GM10248 (cell line): ENCODE data around the gene UGT1A10.

ENCODE experiments used
- CTCF ChIA-PET: fragments of 300-600 bp; sonication (Branson Sonifier 250); formaldehyde crosslinking; extraction: SDS; loops from one replicate; lab custom pipeline; 2021; ENCODE audit warnings: antibody characterized with exemption; lab: Yijun Ruan, JAX
- POLR2A ChIA-PET: fragments of 350-650 bp; sonication (Branson Sonifier 250); formaldehyde crosslinking; extraction: SDS; loops from one replicate; lab custom pipeline; 2020; ENCODE audit warnings: antibody characterized with exemption; lab: Yijun Ruan, JAX
- DNase-seq: peaks from one replicate; pipeline ENCODE4 v3.0.0; 2012; ENCODE audit errors: extremely low spot score
- TF ChIP-seq, protein P1 (sequence below): IDR thresholded peaks from 2 replicates; pipeline ENCODE4 v1.5.1; 2012; ENCODE audit warnings: mild to moderate bottlenecking, low read depth; ENCODE audit errors: extremely low read depth, missing control alignments, control extremely low read depth

The UGT1A10 gene

DNA sequence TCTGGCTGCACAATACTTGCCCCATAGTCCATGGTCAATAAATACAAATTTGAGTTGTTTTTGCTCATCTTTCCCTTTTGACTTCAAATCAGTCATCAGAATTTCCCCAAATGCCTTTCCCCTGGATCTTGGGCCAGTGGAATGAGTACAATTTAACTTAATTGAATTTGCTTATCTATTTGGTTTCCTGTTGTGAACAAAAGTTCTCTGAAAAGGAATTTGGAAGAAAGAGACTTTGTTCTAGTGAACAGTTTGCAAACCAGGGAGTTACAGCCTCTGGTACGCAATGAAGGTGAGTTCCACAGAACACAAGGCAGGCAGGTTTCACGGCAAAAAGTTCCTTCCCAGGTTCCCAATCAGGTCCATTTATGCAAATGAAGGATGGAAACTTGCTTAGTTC lies 122.6 kb downstream of the UGT1A10 start:
- ChIA-PET POLR2A (no interaction called here), CTCF (no interaction called here)
- no peak for DNase-seq
- TF ChIP-seq, protein P1, sequence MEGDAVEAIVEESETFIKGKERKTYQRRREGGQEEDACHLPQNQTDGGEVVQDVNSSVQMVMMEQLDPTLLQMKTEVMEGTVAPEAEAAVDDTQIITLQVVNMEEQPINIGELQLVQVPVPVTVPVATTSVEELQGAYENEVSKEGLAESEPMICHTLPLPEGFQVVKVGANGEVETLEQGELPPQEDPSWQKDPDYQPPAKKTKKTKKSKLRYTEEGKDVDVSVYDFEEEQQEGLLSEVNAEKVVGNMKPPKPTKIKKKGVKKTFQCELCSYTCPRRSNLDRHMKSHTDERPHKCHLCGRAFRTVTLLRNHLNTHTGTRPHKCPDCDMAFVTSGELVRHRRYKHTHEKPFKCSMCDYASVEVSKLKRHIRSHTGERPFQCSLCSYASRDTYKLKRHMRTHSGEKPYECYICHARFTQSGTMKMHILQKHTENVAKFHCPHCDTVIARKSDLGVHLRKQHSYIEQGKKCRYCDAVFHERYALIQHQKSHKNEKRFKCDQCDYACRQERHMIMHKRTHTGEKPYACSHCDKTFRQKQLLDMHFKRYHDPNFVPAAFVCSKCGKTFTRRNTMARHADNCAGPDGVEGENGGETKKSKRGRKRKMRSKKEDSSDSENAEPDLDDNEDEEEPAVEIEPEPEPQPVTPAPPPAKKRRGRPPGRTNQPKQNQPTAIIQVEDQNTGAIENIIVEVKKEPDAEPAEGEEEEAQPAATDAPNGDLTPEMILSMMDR, result no peak

DNA sequence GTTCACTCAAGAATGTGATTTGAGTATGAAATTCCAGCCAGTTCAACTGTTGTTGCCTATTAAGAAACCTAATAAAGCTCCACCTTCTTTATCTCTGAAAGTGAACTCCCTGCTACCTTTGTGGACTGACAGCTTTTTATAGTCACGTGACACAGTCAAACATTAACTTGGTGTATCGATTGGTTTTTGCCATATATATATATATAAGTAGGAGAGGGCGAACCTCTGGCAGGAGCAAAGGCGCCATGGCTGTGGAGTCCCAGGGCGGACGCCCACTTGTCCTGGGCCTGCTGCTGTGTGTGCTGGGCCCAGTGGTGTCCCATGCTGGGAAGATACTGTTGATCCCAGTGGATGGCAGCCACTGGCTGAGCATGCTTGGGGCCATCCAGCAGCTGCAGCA lies 123.8 kb downstream of the UGT1A10 start, which contains the start of gene UGT1A1:
TSS of gene UGT1A1 (plus strand) at position 228 of the 400 bp plus-strand sequence. CDS start at position 246, 18 bp downstream.
- no peak for DNase-seq
- POLR2A ChIA-PET, result no interaction called here
- TF ChIP-seq, protein P1, result no peak
- CTCF ChIA-PET, result interaction anchor here (1.0 kb wide), 1 partner anchor 24 kb away, joined by 3 read pairs; no protein-coding TSS in a partner anchor

DNA sequence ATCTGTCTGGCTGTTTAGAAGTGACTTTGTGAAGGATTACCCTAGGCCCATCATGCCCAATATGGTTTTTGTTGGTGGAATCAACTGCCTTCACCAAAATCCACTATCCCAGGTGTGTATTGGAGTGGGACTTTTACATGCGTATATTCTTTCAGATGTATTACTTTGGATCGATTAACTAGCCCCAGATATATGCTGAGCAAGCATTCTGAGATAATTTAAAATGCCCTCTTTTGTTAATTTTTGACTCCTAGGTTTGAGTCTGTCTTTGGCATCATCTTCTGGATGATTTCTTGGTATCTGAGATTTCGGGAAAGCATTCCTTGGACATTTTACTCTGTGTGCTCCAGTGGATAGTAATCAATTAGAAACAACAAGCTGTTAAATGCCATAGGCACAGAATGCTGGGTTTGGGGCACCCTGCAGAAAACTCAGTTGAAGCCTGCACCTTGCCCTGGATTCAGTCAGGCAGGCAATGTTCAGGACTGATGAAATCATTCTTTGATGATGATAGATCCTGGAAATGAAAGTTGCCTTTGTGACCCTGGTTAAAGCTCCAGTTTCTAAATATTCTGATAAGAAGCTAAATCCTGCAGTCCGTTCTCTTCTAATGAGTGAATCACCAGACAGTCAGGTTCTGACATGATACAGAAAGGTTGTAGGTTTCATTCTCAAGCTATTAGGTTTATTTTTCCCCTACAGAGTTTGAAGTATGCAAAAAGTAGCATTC lies 125.0 kb downstream of the UGT1A10 start:
- ChIA-PET CTCF (interaction anchor here (0.7 kb wide), 1 partner anchor 25 kb away, joined by 3 read pairs; no protein-coding TSS in a partner anchor), POLR2A (no interaction called here)
- TF ChIP-seq, protein P1, result no peak
- no peak for DNase-seq

DNA sequence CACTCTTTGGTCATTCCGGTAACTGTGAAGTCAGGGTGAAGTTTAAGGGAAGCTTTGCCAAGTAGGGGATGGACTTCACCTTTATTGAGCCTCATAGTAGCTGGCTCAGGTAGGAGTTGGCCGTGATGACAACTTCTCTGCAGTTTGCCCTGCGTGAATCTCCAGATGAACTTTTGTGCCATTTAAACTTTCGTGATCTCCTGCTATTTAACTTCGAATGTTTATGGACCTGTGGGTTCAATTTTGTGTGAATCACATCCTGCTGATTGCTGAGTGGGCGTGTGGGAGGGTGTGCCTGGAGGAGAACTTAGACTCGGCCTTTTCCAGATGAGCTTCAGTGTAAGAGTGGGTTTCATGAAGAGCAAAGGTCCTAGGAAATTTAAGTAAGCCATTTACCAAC lies 128.0 kb downstream of the UGT1A10 start:
- ChIA-PET CTCF (no interaction called here), POLR2A (no interaction called here)
- no peak for DNase-seq
- TF ChIP-seq, protein P1, result no peak

DNA sequence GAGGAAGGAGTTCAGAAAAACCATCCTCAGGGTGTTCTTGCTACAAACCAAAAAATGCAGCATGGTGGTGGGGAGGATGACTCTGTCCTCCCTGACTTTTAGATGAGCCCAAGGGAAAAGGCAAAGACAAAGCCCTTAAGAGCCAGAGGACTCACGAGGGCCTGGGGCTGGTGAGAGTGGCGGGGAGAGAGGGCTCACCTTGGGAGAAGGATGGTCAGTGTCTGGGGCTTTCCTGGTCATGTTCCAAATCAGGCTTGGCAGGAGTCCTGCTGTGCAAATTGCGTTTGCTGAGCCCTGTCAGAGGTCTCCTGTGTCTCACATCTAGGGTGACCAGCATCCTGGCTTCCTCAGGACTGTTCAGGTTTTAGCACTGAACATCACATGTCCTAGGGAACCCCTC lies 128.5 kb downstream of the UGT1A10 start:
- POLR2A ChIA-PET, result no interaction called here
- TF ChIP-seq, protein P1, result no peak
- no peak for DNase-seq
- CTCF ChIA-PET, result no interaction called here

DNA sequence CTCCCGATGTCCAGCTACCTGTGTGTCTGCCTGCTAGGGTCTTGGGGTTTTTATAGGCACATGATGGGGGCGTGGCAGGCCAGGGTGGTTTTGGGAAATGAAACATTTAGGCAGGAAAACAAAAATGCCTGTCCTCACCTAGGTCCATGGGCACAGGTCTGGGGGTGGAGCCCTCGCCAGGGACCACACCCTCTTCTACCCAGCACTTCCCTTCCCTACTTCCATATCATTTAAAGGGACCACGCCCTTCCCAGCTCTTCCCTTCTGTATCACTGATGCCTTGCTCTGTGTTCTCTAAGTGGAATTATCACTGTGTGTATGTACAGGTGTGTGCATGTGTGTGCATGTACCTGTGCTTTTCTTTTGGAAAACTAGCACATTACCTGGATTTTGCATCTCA lies 130.2 kb downstream of the UGT1A10 start:
- ChIA-PET POLR2A (no interaction called here), CTCF (interaction anchor here (1.1 kb wide), 1 partner anchor 13 kb away, joined by 3 read pairs; no protein-coding TSS in a partner anchor)
- DNase-seq, result no peak
- TF ChIP-seq, protein P1, result no peak
